Frontal cortex (tissue), 4 donors: ENCODE measurements around the gene NDFIP1. TPM values are rescaled to one million over a fixed set of nuclear protein-coding genes. Genes with fewer than 3 reads are reported as not detected.
"Not testable (repeated sequence)": the region's sequence is repeated elsewhere in the genome, so short reads cannot be mapped to it uniquely, and the experiment has no call there.

Experiments
- DNase-seq, 2 donors: peaks; one replicate each; pipeline ENCODE4 v3.0.0; 2012; ENCODE audit warnings: low spot score in 2 of 2
- FAIRE-seq: peaks from 2 replicates; lab custom pipeline; 2012; peaks lifted over from hg19 to GRCh38; lab: Jason Lieb, UNC
- total RNA-seq: library from RNA; depleted of rRNA; stranded (reverse); fragments of >200 nt; gene quantifications from one replicate; pipeline ENCODE4 v1.2.3, GENCODE V29; 2014
- donor health status: control.
- donor health status: control.
- donor health status: control.

NDFIP1 gene
- total RNA-seq, 1 donor from 2014 or later = 115 TPM

- DNase-seq = no peak
- no peak for FAIRE-seq
Measured at GRCh38 chr5:142181096-142181495, 72.5 kb downstream of the NDFIP1 start.

DNA sequence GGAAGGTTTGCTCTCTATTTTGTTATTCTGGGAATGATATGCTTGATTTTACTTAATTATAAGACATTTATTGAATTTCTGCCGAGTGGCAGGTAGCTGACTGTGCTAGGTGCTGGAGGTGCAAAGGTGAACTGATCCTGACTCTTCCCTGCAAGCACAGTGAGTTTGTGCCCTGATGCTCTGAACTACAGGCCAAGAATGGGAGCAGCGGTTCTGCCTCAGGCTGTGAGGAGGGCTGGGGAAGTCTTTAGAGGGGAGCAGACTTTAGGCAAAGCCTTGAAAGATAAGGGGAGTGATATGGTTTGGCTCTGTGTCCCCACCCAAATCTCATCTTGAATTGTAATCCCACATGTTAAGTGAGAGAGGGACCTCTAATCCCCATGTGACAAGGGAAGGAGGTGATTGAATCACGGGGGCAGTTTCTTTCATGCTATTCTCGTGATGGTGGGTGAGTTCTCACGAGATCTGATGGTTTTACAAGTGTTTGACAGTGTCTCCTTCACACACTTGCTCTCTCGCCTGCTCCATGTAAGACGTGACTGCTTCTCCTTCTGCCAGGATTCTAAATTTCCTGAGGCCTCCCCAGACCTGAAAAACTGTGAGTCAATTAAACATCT is 73.1 kb downstream of the NDFIP1 start:
- FAIRE-seq (no peak), DNase-seq (no peak)

GRCh38 chr5:142182840-142183239 is 74.3 kb downstream of the NDFIP1 start:
- DNase-seq (no peak), FAIRE-seq (no peak)

DNA sequence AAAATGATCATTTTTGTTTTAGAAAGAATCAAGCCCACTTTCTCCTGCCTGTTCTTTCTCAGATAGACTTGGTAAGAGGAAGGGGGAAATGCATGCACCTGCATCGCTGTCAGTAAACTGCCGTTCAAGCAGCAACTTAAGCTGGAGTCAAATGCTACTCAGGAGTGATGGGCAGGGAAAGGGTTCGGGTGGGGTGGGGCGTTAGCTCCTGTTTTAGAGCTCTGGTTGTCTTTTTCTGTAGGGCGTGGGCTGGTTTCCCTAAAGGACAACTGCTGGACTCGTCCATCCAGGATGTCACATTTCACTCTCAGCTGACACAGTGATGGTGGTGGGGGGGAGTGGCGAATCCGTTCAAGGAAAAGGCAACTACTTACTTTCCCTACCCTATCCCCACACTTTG is 75.0 kb downstream of the NDFIP1 start:
- FAIRE-seq = no peak
- DNase-seq = no peak

DNA sequence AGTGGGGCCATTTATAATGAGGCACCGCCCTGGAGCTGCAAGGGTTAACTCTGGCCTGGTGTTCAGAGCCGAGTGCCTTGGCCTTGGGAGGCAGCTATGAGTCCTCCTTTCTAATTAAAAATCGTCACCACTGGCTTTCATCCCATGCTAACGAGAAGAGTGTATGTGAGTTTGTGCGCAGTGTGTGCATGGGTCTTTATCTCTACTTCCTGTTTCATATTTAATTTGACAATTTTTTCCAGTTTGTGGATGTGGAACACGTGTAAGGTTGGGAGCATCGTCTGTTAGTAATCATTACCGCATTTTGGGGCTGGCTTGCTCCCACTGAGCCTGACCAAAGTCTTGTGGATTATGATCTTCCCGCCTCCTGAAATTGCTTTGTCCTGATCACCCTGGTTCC is 76.4 kb downstream of the NDFIP1 start:
- FAIRE-seq = no peak
- no peak for DNase-seq

DNA sequence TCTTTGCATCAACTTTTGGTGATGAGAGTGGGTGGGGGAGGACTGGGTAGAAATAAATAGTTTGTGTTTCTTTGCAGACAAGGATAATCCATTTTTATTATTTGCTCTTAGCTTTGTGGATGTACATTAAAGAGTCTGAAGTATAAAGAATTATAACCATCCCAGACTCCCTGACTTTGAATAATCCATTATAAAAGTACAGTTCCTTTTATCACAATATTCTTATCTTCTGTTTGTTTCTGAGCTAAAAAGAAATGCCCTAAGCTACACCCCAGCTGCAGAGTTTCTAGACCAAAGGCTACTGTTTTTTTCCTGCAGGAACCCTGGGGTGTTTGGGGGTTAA is 77.9 kb downstream of the NDFIP1 start:
- no peak for DNase-seq
- FAIRE-seq = no peak

- no peak for DNase-seq
- FAIRE-seq = no peak
Measured at GRCh38 chr5:142186857-142187594, 78.4 kb downstream of the NDFIP1 start.

DNA sequence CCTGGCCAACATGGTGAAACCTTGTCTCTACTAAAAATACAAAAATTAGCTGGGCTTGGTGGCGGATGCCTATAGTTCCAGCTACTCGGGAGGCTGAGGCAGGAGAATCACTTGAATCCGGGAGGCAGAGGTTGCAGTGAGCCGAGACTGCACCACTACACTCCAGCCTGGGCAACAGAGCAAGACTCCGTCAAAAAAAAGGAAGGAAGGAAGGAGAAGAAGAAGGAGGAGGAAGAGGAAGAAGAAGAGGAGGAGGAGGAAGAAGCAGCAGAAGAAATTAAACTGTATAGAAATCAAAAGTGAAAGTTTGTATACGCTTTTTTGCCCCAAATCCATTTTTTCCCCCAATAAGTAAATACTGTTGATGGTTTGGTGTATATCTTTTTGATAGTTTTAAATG is 80.1 kb downstream of the NDFIP1 start:
- DNase-seq, FAIRE-seq: not testable (repeated sequence)

DNA sequence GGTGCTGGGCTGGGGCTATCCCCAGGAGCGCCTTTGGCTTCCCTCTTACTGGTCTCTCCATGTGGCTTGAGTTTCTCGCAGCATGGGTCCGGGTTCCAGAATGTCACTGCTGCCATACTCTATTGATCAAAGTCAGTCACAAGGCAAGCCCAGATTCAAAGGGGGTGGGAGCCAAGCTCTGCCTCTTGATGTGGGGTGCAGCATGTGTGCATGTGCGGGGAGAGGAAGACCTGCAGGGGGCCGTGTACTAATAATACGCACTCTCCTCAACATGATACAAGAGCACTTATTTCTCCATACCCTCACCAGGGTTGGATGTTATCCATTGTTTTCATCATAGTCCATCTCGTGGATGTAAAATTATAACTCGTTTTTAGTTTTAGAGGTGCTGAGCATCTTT is 81.2 kb downstream of the NDFIP1 start:
- DNase-seq = no peak
- no peak for FAIRE-seq

- no peak for DNase-seq
- no peak for FAIRE-seq
Measured at GRCh38 chr5:142191776-142192175, 83.2 kb downstream of the NDFIP1 start.

DNA sequence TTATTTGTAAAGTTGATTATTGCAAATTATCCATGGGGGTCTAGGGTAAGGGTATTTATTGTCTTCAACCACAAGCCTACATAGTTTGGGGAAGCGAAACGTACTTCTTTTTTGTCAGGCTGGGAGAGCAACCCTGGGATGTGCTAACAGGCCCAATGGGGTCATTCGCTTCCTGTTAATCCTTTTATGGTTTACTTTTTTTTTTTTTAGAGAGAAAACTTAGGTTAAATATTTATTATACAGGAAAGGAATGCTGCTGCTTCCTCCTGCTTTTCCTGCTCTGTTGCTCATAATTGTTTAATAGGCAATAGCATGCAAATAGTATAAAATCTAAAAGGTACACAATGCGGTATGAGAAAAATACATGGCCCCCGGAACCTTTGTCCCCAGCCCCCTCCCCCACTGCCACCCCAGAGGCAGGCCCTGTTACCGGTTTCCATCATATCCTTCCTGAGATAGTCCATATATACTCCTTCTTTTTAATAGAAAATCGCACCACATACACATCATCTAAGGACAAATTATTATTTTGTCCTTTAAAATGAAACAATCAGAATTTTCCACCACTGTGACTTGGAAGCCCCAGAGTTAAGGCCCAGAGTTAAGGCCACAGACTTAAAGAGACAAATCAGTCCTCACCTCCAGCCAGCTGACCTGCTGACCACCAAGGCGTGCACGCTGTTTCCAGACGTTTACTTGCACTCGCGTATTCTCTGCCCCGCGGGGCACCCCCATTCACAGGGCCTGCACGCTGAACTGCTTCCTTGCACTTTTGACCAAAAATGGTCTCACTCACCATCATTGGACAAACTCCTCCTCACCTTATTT is 83.9 kb downstream of the NDFIP1 start:
- no peak for DNase-seq
- no peak for FAIRE-seq

DNA sequence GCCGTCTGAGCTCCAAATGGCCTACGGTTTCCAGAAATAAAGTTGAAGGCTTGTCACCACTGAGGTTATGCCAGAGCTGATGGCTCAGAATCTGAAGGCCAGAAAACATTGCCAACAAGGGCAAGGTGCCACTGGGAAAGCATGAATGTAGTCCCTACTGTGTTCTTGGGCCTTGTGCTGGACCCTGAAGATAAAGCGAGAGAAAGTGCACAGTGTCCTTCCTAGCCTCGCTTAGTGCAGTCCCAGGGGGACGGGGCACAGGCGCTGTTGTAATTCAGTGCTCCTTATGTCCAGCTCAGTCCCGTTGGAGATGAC is 84.5 kb downstream of the NDFIP1 start:
- DNase-seq = no peak
- FAIRE-seq = no peak

- no peak for FAIRE-seq
- no peak for DNase-seq
Measured at GRCh38 chr5:142197098-142197497, 88.5 kb downstream of the NDFIP1 start.

DNA sequence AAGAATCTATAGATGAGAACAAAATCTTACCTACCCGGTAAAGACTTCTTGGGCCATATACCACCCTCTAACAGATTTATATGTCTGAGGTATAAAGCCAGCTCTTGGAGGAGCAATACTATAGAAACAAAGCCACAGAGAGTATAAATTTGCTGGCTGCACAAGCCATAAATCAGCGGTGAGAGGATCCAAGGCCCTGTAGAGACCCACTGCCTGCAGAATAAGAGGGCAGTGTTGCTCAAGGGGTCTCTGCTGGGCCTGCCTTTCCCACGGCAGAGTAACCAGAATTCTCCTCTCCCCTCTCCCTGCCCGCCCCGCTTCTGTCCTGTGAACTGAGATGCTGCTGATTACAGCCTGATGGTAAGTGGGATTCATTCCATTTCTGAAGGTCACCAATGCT is 89.2 kb downstream of the NDFIP1 start:
- no peak for DNase-seq
- no peak for FAIRE-seq

- DNase-seq (no peak), FAIRE-seq (no peak)
Measured at GRCh38 chr5:142199388-142199787, 90.8 kb downstream of the NDFIP1 start.

- no peak for FAIRE-seq
Measured at GRCh38 chr5:142200387-142200786, 91.8 kb downstream of the NDFIP1 start.

DNA sequence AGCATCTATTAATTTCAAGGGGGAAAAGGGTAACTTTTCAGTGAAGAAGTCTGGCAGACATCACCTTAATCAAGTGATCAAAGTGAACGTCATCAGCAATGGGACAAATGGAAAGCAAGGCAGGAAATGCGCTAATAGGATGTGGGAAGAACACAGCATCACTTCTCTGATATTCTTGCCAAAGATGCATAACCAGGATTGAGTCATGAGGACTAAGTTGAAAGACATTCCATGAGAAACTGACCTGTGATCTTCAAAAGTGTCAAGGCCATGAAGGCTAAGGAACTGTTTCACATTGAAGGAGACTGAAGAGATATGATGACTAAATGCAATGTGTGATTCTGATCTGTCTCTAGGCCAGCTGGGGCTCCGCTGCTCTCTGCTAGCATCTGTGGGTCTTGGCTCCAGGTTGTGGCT is 92.9 kb downstream of the NDFIP1 start:
- DNase-seq = no peak

More at GRCh38 chr5:142200387-142200786, 91.8 kb downstream of the NDFIP1 start:
- DNase-seq = no peak

DNA sequence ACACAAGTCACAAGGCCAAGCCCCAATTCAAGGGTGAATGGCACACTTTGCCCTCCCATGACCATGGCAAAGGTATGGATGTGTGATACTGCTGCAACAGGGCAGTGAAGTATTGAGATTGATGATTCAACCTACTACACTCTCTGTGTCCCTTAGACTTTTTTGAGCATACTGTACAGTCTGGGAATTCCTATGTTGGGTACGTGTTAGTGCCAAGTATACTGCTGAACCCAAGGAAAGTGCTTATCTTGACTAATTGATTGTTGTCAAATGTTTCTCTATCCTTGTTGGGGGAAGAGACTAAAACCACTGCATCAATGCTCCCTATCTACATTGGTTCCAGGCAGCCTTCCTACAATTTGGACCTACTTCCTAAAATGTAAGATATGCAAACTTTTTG is 93.7 kb downstream of the NDFIP1 start:
- no peak for FAIRE-seq

More for the DNA sequence above, 92.9 kb downstream of the NDFIP1 start:
- no peak for FAIRE-seq

More for the DNA sequence above, 93.7 kb downstream of the NDFIP1 start:
- DNase-seq = no peak
